SK-MEL-5 (cell line): ENCODE data around the gene CACNA2D3. TPM values are rescaled to one million over a fixed set of nuclear protein-coding genes. Genes with fewer than 3 reads are reported as not detected.
A peak's percentile ranks its signal among the peaks of the same experiment; 100 is the strongest.

Experiments
- DNase-seq: peaks from one replicate; pipeline ENCODE4 v3.0.0-alpha.2; 2016; ENCODE audit warnings: low read depth, low spot score
- in situ Hi-C: cut with HindIII; loops from 2 replicates; pipeline ENCODE4 v1.10.0; 2016; ENCODE audit warnings: low sequenced_read_pairs, high pct_unique_total_duplicates, low pct_unique_long_range_greater_than_20kb
- total RNA-seq: library from RNA; depleted of rRNA; stranded (reverse); fragments of >200 nt; shearing (Covaris generic); gene quantifications from 2 replicates; pipeline ENCODE4 v1.2.3, GENCODE V29; 2014

CACNA2D3 gene
- total RNA-seq, 1 experiment from 2014 or later: not detected

DNA sequence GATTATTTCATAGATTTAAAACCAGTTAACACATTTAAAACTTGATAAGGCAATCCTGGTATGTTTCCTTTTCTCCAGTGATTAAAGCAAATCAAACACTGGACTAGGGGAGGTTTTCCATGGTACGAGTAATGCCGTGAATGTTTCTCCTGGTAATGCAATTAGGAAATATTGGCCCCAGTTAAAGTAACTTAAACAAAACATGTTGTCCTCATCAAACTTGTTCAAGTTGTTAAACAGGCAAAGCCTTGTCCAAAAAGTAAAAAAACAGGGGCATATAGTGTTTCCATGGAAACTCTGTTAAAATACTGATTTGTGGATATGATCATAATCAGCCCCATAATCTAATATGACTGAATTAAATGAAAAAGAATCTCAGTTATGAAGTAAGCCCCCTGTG, 818.6 kb downstream of the CACNA2D3 start:
- no peak for DNase-seq
- in situ Hi-C loops: no loop called here

DNA sequence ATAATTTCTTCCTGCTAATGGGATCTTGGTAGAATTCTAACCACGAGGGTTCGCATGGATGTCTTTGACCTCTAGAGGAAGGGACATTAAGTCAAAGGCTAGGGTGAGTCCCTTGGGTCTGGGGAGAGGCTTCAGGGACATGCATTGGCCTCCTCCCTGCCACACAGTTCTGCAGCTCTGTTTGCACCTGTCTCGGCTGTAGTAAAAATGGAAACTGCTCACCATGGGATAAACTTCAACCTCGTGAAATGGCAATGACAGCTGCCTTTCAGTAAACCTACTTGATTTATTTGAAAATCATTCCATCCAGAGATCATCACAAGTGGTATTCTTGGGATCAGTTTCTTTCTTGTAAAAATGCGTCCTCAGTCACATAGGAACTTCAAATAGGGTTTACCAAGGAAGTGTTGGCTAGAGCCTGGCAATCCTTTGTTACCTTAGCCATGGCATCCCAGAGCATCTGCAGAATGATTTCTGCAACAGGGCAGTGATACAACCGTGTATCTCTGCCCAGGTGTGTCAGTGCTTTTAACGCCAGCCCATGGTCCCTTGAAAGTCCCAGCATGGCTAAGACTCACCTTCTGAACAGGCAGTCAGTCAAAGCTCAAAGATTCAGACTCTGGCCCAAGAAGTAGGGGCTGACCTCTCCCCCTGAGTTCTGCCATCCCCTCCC, 819.5 kb downstream of the CACNA2D3 start:
- in situ Hi-C loops: no loop called here
- DNase-seq: no peak

DNA sequence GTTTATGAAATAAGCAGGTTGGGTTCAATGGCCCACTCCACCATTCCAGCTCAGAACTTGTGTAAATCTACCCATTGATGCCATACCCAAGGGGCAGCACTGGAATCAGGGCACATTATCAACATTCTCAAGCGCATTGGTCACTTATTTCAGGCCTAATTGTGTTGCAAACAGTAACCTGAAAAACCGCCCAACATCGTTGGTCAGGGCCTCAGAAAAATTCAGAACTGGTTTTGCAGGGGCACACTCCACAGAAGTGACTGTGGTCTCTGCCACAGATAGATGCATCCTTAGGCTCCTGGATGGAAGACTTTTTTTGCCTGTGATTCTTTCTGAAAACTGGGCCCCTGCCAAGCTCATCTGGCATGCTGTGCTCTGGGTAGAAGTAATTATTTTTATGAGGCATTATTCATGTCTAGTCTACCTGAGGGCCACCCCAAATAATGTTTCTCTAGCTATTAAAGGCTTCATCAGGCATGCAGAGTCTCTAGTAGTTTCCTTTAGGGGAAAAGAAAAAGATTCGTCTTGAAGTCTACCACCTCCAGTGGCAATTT, 827.2 kb downstream of the CACNA2D3 start:
- DNase-seq: no peak
- in situ Hi-C loops: no loop called here

DNA sequence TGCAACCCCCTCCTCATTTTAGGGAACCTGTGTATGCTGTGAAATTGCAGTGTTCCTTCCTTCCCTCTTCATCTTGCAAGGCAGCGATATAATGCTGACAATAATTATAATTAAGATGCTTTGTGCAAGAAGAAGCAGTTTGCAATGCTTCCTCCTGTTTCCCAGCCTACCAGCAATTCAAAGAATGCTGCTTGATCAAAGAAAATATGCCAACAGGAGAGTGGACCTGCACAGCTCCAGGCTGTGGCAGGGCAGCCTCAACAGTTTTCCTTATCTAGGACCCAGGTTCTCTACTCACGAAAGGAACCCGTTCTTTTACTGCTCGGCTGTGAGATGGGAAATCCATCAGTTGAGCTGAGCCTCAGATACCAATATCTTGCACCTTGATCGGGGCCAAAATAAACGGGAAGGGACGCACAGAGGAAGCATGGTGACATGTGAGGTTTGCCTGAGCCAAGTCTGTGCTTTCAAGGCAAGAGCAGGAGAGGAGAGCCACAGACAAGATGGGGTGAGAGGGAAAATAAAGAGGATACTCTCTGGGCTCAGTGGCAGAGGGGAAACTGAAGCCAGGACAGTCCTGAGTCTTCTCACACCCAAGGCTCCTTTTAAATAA, 828.1 kb downstream of the CACNA2D3 start:
- in situ Hi-C loops: no loop called here
- no peak for DNase-seq

DNA sequence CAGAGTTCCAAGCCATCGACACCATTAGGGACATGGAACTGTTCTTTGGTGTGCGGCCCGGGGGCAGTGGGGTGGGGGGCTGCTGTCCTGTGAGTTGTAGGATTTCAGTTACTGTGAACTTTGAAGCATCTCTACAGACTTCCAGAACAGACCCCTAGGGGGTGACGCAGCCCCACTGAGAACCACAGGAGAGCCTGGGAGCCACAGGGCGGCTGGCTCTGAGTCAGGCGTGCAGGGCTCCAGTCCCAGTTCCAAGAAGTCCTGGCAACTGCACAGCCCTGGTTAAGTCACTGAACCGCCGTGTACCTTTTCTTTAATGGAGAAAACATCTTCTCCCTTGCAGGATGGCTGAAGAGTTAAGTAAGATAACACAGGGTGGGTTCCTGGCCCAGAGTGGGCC, 829.1 kb downstream of the CACNA2D3 start:
- DNase-seq: peak; percentile 25
- in situ Hi-C loops: no loop called here

DNA sequence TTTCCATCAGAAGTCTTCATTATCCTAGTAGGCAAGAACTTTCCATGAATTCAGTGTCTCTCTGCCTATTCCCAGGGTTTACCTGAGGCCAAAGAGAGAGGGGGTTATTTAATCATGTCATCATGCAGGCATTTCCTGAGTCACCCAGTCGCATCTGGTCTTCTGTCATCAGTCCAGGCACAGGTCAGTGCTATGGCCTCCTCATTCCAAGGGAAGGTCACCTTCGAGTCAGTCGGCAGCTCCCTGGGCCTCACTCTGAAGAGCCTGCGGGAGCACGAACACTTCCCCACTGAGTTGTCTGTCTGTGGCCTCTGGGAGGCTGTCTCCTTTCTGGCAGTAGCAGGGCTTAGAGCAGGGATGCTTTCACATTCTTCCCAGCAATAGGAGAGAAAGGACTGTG, 831.7 kb downstream of the CACNA2D3 start:
- DNase-seq: no peak
- in situ Hi-C loops: no loop called here

DNA sequence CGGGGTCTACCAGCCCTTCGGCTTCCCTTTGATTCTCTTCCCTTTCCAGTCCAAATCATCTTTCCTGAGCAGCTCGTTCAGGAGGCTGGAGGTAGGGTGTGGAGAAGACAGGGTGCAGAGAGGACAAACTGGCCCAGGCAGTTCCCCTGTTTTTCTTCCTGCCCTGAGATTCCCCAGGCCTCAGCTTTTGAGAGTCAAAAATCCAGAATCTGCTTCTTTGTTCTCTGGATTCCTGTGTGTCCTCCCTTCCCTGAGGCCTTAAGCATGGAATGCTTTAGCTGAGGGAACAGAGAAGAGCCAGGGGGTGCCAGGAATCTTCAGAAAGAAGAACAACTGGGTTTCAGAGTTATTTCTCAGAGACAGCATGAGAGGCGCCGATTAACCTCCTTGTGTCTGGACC, 832.2 kb downstream of the CACNA2D3 start:
- no peak for DNase-seq
- in situ Hi-C loops: no loop called here

DNA sequence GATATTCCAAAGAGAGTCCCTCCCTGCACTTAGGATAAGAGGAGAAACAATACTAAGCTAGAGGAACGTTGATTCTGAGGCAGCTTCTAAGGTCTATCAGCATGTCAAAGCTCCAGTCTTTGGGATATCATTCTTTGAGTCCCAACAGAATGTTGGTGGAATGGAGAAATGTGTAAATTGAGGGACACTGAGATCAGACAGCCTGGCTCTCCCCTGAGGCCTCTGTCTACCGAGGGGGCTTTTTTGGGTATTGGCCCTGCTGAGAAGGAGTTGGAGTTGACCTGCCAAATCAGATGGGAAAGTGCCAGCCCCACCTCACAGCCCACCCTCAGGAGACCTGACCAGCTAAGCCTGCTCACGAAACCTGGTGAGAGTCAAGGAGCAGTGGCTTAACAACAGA, 833.1 kb downstream of the CACNA2D3 start:
- in situ Hi-C loops: no loop called here
- DNase-seq: no peak

DNA sequence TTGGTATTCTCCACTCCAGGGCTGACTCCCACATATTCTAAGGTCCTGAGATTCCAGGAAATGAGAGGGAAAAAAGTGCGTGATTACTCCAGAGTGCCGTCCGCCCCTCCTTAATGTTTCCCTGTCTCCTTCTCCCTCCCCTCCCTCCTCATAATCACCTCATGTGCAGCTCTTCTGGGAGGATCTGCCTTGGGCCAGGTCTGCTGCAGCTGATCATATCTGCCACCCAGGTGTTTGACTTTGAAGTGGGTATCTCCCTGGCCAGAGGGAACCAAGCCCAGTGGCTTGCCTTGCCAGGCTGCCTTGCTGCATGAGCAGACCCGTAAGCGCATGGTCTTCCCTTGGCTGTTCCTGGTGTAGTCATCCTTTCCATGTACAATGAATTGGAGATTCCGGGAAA, 833.6 kb downstream of the CACNA2D3 start:
- DNase-seq: no peak
- in situ Hi-C loops: no loop called here

DNA sequence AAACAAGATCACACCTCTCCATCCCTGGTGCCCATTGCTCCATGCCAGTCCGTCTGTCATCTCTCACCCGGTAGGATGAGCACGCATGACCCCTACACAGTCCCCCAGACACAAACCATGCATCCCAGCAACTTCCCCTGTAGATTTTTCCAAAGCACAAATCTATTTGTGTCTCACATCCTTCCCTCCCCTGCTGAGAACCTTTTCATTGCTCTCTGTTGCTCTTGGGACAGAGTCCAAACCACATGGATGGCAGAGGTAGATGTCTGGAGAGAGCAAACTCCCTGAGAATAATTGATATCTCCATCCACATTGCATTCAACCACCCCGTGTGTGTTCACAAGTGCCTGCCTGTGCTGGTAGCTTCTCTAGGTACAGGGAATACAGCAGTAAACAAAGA, 835.4 kb downstream of the CACNA2D3 start:
- in situ Hi-C loops: no loop called here
- DNase-seq: no peak

DNA sequence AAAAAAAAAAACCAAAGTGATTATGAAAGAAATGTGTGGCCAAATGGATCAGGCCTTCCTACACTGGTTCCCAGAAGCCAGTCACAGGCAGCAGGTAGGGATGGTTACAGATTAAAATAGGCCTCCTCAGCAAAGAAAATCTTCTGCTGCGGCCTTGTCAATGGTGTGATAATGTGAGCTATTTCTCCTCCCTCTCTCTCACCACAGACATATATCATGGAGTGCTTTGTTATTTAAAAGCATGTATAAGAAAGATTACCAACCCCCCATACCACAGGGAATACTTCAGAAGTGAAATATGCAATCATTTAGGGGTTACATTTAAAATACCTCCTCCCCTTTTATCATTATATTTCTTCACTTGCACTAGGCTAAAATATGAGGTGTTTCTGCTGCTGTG, 837.7 kb downstream of the CACNA2D3 start:
- in situ Hi-C loops: no loop called here
- no peak for DNase-seq

DNA sequence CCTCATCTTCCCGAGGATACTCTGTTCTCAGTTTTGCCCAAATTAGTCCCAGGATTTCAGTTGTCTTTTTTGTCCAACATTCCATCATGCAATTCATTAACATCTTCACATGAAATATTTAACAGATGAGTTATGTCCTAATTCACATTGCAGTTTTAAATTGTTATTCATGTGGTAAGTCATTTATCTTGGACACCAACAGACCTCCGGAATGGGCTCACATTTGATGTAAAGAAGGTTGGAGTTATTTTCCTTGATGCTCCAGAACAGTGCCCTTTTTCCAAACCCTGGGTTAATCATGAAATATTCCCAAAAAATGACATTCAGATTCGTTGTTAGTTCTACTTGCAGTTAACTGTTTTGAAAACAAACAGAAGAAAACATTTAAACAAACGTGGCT, 838.3 kb downstream of the CACNA2D3 start:
- no peak for DNase-seq
- in situ Hi-C loops: no loop called here

DNA sequence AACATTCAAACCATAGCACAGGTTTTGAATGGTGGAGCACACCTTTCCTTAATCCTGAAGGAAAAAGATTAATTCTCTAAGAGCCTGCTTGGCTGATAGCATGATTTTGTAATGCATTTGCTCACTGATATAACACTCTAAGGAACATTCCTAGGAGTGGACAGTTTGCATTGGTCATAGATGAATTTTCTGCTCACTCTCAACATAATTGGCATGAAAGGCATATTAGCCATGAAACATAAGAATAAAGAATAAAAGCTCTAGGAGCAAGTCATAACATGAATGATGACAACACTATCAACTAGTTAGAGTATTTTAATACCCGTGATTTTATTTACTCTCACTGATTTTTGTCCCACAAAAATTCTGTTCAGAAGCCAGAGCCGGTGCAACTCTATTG, 839.8 kb downstream of the CACNA2D3 start:
- DNase-seq: no peak
- in situ Hi-C loops: no loop called here

DNA sequence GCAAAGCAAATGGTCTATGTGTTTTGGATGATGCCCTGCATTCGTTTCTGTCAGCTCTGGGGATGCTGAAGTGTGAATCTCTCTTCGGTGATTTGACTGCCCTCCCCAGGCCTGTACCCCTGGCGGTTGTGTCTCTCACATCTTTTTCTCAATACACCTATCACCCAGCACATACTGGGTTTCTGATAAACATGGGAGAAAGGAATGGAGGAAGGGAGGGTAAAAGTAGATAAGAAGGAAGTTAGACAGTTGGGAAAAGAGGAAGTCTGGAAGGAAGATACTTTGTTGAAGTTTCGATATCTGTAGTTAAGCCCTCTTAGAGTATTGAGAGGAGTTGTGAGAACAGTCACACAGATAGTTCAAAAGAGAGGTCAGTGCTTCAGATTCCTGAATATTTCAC, 841.3 kb downstream of the CACNA2D3 start:
- DNase-seq: no peak
- in situ Hi-C loops: no loop called here

DNA sequence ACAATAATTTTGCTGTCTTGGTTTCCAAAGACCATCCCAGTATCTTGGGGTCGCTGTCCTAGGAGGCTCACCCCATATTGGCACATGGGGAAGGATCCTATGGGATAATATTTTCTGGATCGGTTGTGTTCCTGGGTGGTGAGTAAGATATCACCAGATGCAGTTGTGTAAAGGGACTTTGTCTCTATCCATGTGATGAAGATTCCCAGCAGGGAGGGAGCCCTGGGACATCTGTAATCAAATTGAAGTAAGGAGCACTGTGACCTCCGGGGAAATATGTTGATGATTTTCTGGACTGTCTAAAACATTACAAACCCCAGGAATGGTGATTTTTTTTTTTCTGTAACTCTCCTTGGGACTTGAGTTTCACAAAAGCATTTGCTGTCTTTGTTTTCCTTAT, 841.7 kb downstream of the CACNA2D3 start:
- in situ Hi-C loops: no loop called here
- DNase-seq: no peak

DNA sequence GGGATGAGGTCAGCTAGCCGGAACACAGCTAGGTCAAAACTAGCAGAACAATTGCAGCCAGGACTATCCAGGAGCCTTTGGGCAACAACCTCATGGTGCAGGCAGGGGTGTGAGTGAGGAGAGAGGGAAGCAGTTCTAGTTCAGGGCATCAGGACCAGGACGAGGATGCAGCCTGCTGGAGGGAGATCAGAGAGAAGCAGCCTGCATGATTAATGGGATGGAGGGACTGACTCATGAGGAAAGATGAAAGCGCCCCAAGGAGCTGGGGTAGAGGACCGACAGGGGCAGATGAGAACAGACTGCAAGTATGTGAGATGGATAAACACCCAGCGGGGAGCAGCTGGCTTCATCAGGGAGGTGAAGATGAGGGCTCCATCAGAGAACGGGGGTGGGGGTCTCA, 843.4 kb downstream of the CACNA2D3 start:
- DNase-seq: no peak
- in situ Hi-C loops: no loop called here

DNA sequence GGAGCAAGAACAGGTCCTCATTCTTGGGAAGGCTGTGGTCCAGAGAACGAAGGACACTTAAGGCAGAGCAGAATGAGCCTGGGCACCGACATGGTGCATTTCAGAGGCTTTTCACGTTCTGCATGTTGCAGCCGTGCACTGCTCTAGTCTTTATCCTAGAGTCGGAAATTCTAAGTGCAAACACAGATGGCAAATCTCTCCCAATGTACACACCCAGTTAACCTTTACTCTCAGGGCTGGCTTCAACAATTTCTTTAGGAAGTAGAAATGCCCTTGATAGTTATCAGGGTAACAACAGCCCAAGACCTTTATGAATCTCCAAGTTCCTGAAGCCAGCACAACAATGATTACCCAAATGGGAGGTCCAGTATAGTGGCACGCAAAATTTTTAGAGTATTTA, 844.6 kb downstream of the CACNA2D3 start:
- in situ Hi-C loops: no loop called here

DNA sequence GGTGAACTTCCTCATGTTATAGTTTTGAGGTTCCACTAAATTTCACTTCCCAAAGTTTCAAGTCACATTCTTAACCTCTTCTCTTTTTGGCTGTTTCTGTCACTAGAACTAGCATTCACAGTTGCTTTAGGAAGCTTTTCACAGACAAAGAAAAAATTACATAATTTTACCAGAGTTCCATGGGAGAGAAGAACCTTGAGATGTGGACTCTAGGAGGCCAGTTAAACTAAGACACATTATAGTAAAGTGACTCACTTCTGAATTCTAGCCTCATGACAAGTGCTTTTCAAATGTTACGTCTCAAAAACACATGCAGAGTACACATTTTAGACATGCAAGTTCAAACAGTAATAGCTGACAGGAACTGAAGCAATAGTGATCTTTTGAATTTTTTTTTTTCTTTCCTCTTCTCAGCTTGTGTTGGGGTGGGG, 845.4 kb downstream of the CACNA2D3 start:
- no peak for DNase-seq
- in situ Hi-C loops: no loop called here

More for the DNA sequence above, 844.6 kb downstream of the CACNA2D3 start:
- no peak for DNase-seq

DNA sequence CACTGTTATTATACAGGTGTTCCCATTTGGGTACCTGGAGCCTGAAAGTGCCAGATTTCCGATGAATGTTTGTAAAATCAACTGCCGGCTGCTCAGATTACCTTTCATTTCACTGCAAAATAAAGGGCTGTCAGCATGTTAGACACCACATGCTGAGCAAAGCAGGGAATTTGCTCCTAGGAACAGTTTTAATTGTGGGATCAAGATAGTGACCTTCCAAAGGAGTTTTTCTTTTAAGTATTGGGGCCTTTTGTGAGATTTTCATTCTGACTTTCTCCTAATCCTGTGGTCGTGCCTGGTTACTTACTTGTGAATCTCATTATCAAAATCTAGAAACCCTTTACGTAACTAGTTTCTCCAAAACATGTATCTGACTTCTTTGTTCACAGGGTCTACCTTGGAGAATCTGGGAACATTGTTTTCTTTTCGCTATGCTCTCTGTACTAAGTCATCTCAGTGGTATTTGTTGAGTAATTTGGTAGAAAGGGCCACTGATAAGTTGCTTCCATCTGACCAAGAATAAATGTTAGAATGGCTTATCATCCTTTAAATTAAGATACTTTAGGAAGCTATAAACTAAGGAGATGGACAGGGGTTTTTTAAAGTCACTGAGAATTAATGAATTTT, 846.3 kb downstream of the CACNA2D3 start:
- DNase-seq: no peak
- in situ Hi-C loops: no loop called here
